ENCODE data around the gene RPL21. TPM values are rescaled to one million over a fixed set of nuclear protein-coding genes. Genes with fewer than 3 reads are reported as not detected.
"Not testable (repeated sequence)": the region's sequence is repeated elsewhere in the genome, so short reads cannot be mapped to it uniquely, and the experiment has no call there.

Gene RPL21
- total and polyA plus RNA-seq, 12 donors: 498 to 1,188 (median 598) TPM

DNA sequence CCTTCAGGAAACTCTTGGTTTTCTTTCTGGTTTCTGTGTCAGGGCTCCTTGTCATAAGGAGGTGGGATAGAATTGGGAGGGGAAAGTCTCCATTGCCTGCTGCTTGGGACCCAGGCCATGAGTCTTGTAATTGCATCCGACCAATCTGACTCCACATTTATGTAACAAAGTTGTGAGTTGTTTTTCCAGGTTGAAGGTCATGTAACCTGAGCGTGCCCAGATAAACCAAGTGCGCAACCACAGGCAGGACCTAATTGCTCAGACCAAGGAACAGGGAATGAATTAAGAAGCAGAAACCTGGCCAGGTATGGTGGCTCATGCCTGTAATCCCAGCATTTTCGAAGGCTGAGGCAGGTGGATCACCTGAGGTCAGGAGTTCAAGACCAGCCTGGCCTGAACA lies 37.0 kb downstream of the RPL21 start:
- TF ChIP-seq, protein P1, sequence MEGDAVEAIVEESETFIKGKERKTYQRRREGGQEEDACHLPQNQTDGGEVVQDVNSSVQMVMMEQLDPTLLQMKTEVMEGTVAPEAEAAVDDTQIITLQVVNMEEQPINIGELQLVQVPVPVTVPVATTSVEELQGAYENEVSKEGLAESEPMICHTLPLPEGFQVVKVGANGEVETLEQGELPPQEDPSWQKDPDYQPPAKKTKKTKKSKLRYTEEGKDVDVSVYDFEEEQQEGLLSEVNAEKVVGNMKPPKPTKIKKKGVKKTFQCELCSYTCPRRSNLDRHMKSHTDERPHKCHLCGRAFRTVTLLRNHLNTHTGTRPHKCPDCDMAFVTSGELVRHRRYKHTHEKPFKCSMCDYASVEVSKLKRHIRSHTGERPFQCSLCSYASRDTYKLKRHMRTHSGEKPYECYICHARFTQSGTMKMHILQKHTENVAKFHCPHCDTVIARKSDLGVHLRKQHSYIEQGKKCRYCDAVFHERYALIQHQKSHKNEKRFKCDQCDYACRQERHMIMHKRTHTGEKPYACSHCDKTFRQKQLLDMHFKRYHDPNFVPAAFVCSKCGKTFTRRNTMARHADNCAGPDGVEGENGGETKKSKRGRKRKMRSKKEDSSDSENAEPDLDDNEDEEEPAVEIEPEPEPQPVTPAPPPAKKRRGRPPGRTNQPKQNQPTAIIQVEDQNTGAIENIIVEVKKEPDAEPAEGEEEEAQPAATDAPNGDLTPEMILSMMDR (IDR thresholded peaks at IDR 0.05): no peak
- Histone ChIP-seq H3K4me3 (no peak overlapping the region), H3K36me3 (no peaks in the 10 kb centered on the region), H3K4me1 (no peaks in the 10 kb centered on the region), H3K27me3 (peaks cover 0 to 3% (median 0%) of the 10 kb centered on the region in 7 donors), H3K27ac (no peak overlapping the region), H3K9me3 (no peaks in the 10 kb centered on the region)
- no peak for ATAC-seq
- intact Hi-C loops (cut with DNase I): no loop called here
- no peak for DNase-seq
- 91 to 94% methylated on average over 4 of the region's 4 CpGs for WGBS, 2 donors

DNA sequence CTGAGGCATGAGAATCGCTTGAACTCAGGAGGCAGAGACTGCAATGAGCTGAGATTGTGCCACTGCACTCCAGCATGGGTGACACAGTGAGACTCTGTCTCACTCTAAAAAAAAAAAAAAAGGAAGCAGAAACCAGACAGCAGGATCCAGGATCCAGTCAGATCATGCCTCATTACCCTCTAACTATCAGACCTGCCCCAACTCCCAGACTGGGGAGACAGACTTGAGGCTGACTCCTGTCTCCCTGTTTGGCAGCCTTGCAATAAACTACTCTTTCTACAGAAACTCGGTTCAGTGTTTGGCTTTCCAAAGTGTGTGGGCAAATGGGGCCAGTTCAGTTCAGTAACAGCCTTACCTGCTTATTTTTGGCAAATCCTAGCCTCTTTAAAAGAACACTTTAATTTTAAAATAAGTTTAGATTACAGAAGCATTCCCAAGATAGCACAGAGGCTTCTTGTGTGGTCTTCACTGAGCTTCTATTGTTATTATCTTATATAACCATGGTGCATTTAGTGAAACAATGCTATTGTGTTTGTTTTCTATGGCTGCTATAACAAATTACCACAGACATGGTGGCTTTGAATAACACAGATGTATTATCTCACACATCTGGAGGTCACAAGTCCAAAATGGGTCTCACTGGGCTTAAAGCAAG lies 37.8 kb downstream of the RPL21 start:
- DNase-seq (no peak), ATAC-seq (no peak)
- intact Hi-C loops (cut with DNase I): no loop called here
- 73 to 84% methylated on average over 2 of the region's 2 CpGs for WGBS, 2 donors
- Histone ChIP-seq H3K36me3 (no peaks in the 10 kb centered on the region), H3K9me3 (no peaks in the 10 kb centered on the region), H3K27ac (no peak overlapping the region), H3K4me3 (no peak overlapping the region), H3K27me3 (peaks cover 0 to 3% (median 0%) of the 10 kb centered on the region in 7 donors), H3K4me1 (peaks cover 0 to 4% (median 0%) of the 10 kb centered on the region in 9 donors)
- TF ChIP-seq, protein P1 (IDR thresholded peaks at IDR 0.05): no peak

DNA sequence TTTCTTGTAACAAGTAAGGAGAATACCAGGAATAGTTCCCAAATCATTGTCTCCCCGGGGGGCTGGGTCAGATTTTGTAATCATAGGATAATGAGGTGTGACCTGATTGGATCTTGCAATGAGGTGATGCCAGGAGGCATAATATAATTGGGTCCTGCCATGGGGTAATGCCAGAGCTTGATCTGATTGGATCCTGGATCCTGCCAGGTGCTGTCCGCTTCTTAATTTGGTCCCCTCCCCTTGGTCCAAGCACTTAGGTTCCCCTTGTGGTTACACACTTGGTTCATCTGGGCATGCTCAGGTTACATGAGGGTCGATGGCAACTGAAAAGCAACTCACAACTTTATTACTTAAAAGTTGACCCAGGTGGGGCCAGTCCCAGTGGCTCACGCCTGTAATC lies 39.4 kb downstream of the RPL21 start:
- Histone ChIP-seq H3K4me1 (peaks cover 0 to 5% (median 0%) of the 10 kb centered on the region in 9 donors), H3K36me3 (no peaks in the 10 kb centered on the region), H3K9me3 (no peaks in the 10 kb centered on the region), H3K27ac (no peak overlapping the region), H3K27me3 (peaks cover 0 to 4% (median 0%) of the 10 kb centered on the region in 7 donors), H3K4me3 (no peak overlapping the region)
- TF ChIP-seq, protein P1 (IDR thresholded peaks at IDR 0.05): no peak
- WGBS, 2 donors: 87 to 91% methylated on average over 4 of the region's 4 CpGs
- no peak for ATAC-seq
- DNase-seq: no peak
- intact Hi-C loops (cut with DNase I): loop anchor here in 1 of 10 donors (10.0 kb wide), 1 partner anchor 64 kb away; no protein-coding TSS in a partner anchor

DNA sequence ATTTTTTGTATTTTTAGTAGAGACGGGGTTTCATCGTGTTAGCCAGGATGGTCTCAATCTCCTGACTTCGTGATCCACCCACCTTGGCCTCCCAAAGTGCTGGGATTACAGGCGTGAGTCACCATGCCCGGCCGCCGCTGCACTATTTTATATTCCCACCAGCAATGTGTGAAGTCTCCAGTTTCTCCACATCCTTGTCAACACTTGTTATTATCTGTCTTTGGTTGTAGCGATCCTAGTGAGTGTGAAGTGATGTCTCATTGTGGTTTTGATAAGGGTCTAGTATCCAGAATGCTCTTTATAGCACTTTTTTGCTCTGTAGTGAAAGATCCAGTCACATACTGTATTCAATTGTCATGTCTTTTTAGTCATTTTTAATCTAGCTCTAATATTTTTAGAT lies 40.6 kb downstream of the RPL21 start:
- H3K4me3 ChIP-seq, ATAC-seq, H3K27ac ChIP-seq, DNase-seq, H3K9me3 ChIP-seq, H3K36me3 ChIP-seq, H3K27me3 ChIP-seq, H3K4me1 ChIP-seq: not testable (repeated sequence)
- intact Hi-C loops (cut with DNase I): loop anchor here in 1 of 10 donors (10.0 kb wide), 1 partner anchor 63 kb away; no protein-coding TSS in a partner anchor
- 41 to 62% methylated on average over 7 to 8 of the region's 8 CpGs for WGBS, 2 donors

DNA sequence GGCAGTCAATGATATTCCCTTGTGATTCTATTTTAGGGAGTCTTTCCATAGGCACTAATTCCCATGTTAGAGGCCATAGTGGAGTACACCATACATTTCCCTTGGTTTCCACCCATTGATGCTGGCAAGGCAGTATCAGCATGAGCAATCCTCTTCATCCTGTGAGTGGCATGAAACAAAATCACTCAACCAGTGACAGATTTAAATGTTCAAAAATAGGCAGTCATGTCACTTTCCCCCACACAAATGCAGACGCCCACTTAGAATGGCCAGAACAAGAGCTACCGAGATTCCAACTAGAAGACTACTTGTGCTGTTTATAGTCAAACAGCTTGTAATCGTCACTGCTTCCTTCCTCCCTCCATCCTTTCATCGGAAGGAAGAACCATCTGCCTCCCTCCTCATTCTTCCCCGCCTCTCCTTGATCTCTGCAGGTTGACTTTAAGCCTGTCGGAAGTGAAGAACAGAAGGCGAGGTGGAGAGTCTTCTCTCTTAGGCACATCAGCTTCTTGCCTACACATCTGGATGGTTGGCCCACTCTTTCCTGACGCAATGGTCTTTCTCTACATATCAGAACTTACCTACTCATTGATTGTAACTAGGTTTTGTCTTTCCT lies 41.8 kb downstream of the RPL21 start:
- Histone ChIP-seq H3K27ac (no peak overlapping the region), H3K36me3 (no peaks in the 10 kb centered on the region), H3K27me3 (peaks cover 0 to 10% (median 0%) of the 10 kb centered on the region in 7 donors), H3K4me1 (peaks cover 0 to 6% (median 0%) of the 10 kb centered on the region in 9 donors), H3K4me3 (no peak overlapping the region), H3K9me3 (no peaks in the 10 kb centered on the region)
- DNase-seq (no peak), ATAC-seq (no peak)
- TF ChIP-seq, protein P1 (IDR thresholded peaks at IDR 0.05): no peak
- intact Hi-C loops (cut with DNase I): loop anchor here in 1 of 10 donors (10.0 kb wide), 1 partner anchor 62 kb away; no protein-coding TSS in a partner anchor
- WGBS, 2 donors: 43 to 54% methylated on average over 8 of the region's 8 CpGs
